Mucosa of stomach (tissue), 1 donor: ENCODE measurements around the gene MBOAT2.
A peak's percentile ranks its signal among the peaks of the same experiment; 100 is the strongest.

ENCODE experiments used
- H3K27me3 ChIP-seq: one replicate; pipeline ENCODE4 v1.7.0; 2013; ENCODE audit warnings: mild to moderate bottlenecking, low read length; ENCODE audit not compliant: control insufficient read depth, insufficient read depth
- H3K36me3 ChIP-seq: one replicate; pipeline ENCODE4 v1.7.0; 2013; ENCODE audit warnings: low read length; ENCODE audit not compliant: control insufficient read depth, insufficient read depth
- H3K4me1 ChIP-seq: one replicate; pipeline ENCODE4 v1.7.0; 2013; ENCODE audit warnings: mild to moderate bottlenecking, low read length; ENCODE audit not compliant: control insufficient read depth, insufficient read depth
- H3K4me3 ChIP-seq: one replicate; pipeline ENCODE4 v1.7.0; 2013; ENCODE audit warnings: low read length
- H3K9ac ChIP-seq: one replicate; pipeline ENCODE4 v1.7.0; 2013; ENCODE audit warnings: mild to moderate bottlenecking, low read length, moderate library complexity
- H3K9me3 ChIP-seq: one replicate; pipeline ENCODE4 v1.7.0; 2013; ENCODE audit warnings: mild to moderate bottlenecking, low read length, moderate library complexity; ENCODE audit not compliant: control insufficient read depth
- donor health status: Pancreatic carcinoma.

The MBOAT2 gene

GRCh38 chr2:8840475-8841091 is 162.9 kb downstream of the MBOAT2 start:
- no peak overlapping the region for H3K9ac ChIP-seq
- H3K4me1 ChIP-seq, result peaks cover 17% of the 10 kb centered on the region
- H3K27me3 ChIP-seq, result no peaks in the 10 kb centered on the region
- no peak overlapping the region for H3K4me3 ChIP-seq
- H3K9me3 ChIP-seq, result no peaks in the 10 kb centered on the region
- no peaks in the 10 kb centered on the region for H3K36me3 ChIP-seq

- Histone ChIP-seq H3K4me1 (peaks cover 27% of the 10 kb centered on the region), H3K9ac (no peak overlapping the region), H3K4me3 (no peak overlapping the region), H3K9me3 (no peaks in the 10 kb centered on the region), H3K36me3 (no peaks in the 10 kb centered on the region), H3K27me3 (no peaks in the 10 kb centered on the region)
Measured at GRCh38 chr2:8839189-8839965, 164.1 kb downstream of the MBOAT2 start.

GRCh38 chr2:8837795-8838140 is 165.7 kb downstream of the MBOAT2 start:
- Histone ChIP-seq H3K36me3 (no peaks in the 10 kb centered on the region), H3K4me1 (peaks cover 27% of the 10 kb centered on the region), H3K9ac (no peak overlapping the region), H3K4me3 (peak overlapping the region; percentile 40), H3K9me3 (no peaks in the 10 kb centered on the region), H3K27me3 (no peaks in the 10 kb centered on the region)

GRCh38 chr2:8836971-8837794 is 166.3 kb downstream of the MBOAT2 start, which contains the start of gene KIDINS220:
KIDINS220 (minus strand) TSS chr2:8837613; CDS start chr2:8827093, 10,520 bp downstream.
- peak within 1 kb of the TSS; percentile 91 for H3K9ac ChIP-seq
- H3K36me3 ChIP-seq, result no peaks in the 10 kb centered on the region
- peak within 1 kb of the TSS; percentile 49 for H3K4me3 ChIP-seq
- H3K4me1 ChIP-seq, result peaks cover 27% of the 10 kb centered on the region
- H3K9me3 ChIP-seq, result no peaks in the 10 kb centered on the region
- H3K27me3 ChIP-seq, result no peaks in the 10 kb centered on the region

- peaks cover 22% of the 10 kb centered on the region for H3K4me1 ChIP-seq
- H3K36me3 ChIP-seq, result no peaks in the 10 kb centered on the region
- no peak overlapping the region for H3K9ac ChIP-seq
- no peaks in the 10 kb centered on the region for H3K27me3 ChIP-seq
- no peaks in the 10 kb centered on the region for H3K9me3 ChIP-seq
- no peak overlapping the region for H3K4me3 ChIP-seq
Measured at GRCh38 chr2:8835279-8835678, 168.2 kb downstream of the MBOAT2 start.

- H3K4me3 ChIP-seq, result no peak overlapping the region
- peaks cover 22% of the 10 kb centered on the region for H3K4me1 ChIP-seq
- no peaks in the 10 kb centered on the region for H3K9me3 ChIP-seq
- no peak overlapping the region for H3K9ac ChIP-seq
- H3K27me3 ChIP-seq, result no peaks in the 10 kb centered on the region
- no peaks in the 10 kb centered on the region for H3K36me3 ChIP-seq
Measured at GRCh38 chr2:8833853-8834252, 169.6 kb downstream of the MBOAT2 start.

- no peaks in the 10 kb centered on the region for H3K9me3 ChIP-seq
- H3K36me3 ChIP-seq, result no peaks in the 10 kb centered on the region
- no peak overlapping the region for H3K4me3 ChIP-seq
- H3K9ac ChIP-seq, result no peak overlapping the region
- no peaks in the 10 kb centered on the region for H3K27me3 ChIP-seq
- peaks cover 18% of the 10 kb centered on the region for H3K4me1 ChIP-seq
Measured at GRCh38 chr2:8831516-8831915, 172.0 kb downstream of the MBOAT2 start.

- Histone ChIP-seq H3K4me1 (no peaks in the 10 kb centered on the region), H3K9me3 (no peaks in the 10 kb centered on the region), H3K36me3 (no peaks in the 10 kb centered on the region), H3K4me3 (no peak overlapping the region), H3K9ac (no peak overlapping the region), H3K27me3 (no peaks in the 10 kb centered on the region)
Measured at GRCh38 chr2:8827729-8828128, 175.8 kb downstream of the MBOAT2 start.

GRCh38 chr2:8822218-8822617 is 181.3 kb downstream of the MBOAT2 start:
- no peaks in the 10 kb centered on the region for H3K27me3 ChIP-seq
- H3K36me3 ChIP-seq, result no peaks in the 10 kb centered on the region
- no peaks in the 10 kb centered on the region for H3K4me1 ChIP-seq
- no peaks in the 10 kb centered on the region for H3K9me3 ChIP-seq
- H3K4me3 ChIP-seq, result no peak overlapping the region
- no peak overlapping the region for H3K9ac ChIP-seq

GRCh38 chr2:8821276-8822217 is 181.9 kb downstream of the MBOAT2 start:
- H3K9ac ChIP-seq, result no peak overlapping the region
- no peaks in the 10 kb centered on the region for H3K9me3 ChIP-seq
- H3K36me3 ChIP-seq, result no peaks in the 10 kb centered on the region
- no peak overlapping the region for H3K4me3 ChIP-seq
- H3K4me1 ChIP-seq, result no peaks in the 10 kb centered on the region
- H3K27me3 ChIP-seq, result no peaks in the 10 kb centered on the region

- Histone ChIP-seq H3K36me3 (no peaks in the 10 kb centered on the region), H3K9me3 (no peaks in the 10 kb centered on the region), H3K4me3 (no peak overlapping the region)
Measured at GRCh38 chr2:8819948-8820347, 183.5 kb downstream of the MBOAT2 start.

More at GRCh38 chr2:8819948-8820347, 183.5 kb downstream of the MBOAT2 start:
- Histone ChIP-seq H3K9ac (no peak overlapping the region), H3K4me1 (no peaks in the 10 kb centered on the region), H3K27me3 (no peaks in the 10 kb centered on the region)
